GM23338 (cell line): ENCODE results near the gene PSMD14. TPM values are rescaled to one million over a fixed set of nuclear protein-coding genes. Genes with fewer than 3 reads are reported as not detected.

Experiments
- CREB1 ChIP-seq: fragments of 250-450 bp; sonication (Bioruptor Pico); IDR thresholded peaks from 2 replicates; pipeline ENCODE4 v1.5.0; 2020; ENCODE audit warnings: low read depth, mild to moderate bottlenecking, moderate library complexity
- EZH2phosphoT487 ChIP-seq: fragments of 200-600 bp; sonication (generic); IDR thresholded peaks from one replicate; pipeline ENCODE4 v1.8.1; 2018; ENCODE audit warnings: antibody characterized with exemption; ENCODE audit not compliant: unreplicated experiment
- JUNB ChIP-seq: IDR thresholded peaks from one replicate; pipeline ENCODE4 v1.6.1; 2016; ENCODE audit warnings: antibody characterized with exemption; ENCODE audit not compliant: unreplicated experiment
- NANOG ChIP-seq: IDR thresholded peaks from 2 replicates; pipeline ENCODE4 v1.6.1; 2016; ENCODE audit warnings: antibody characterized with exemption, borderline replicate concordance
- POLR2AphosphoS5 ChIP-seq: IDR thresholded peaks from 2 replicates; pipeline ENCODE4 v1.6.1; 2016; ENCODE audit warnings: antibody characterized with exemption, low read depth
- STAT1 ChIP-seq: IDR thresholded peaks from one replicate; pipeline ENCODE4 v1.6.1; 2016; ENCODE audit warnings: antibody characterized with exemption; ENCODE audit not compliant: unreplicated experiment
- ZNF114 ChIP-seq: fragments of 250-450 bp; sonication (Bioruptor Pico); IDR thresholded peaks from 2 replicates; pipeline ENCODE4 v1.5.0; 2020; ENCODE audit warnings: mild to moderate bottlenecking, moderate library complexity
- polyA plus RNA-seq: library from polyadenylated mRNA; unstranded; fragments of >200 nt; fragmentation: Nextera tagmentation; extraction: Ambion mirVana; gene quantifications from 2 replicates; pipeline ENCODE4 v1.2.1, GENCODE V29; 2016
- total RNA-seq: library from RNA; depleted of rRNA; stranded (reverse); fragments of >200 nt; shearing (Covaris generic); gene quantifications from 2 replicates; pipeline ENCODE4 v1.2.3, GENCODE V29; 2014
- TF ChIP-seq, protein P1 (sequence below): fragments of 250-450 bp; sonication (Bioruptor Pico); IDR thresholded peaks from 2 replicates; pipeline ENCODE4 v1.5.0; 2020; ENCODE audit warnings: mild to moderate bottlenecking, moderate library complexity
- TF ChIP-seq, protein P2 (sequence below): IDR thresholded peaks from 2 replicates; pipeline ENCODE4 v1.6.1; 2016; ENCODE audit warnings: antibody characterized with exemption
- TF ChIP-seq, protein P3 (sequence below): IDR thresholded peaks from one replicate; pipeline ENCODE4 v1.6.1; 2018; ENCODE audit warnings: antibody characterized with exemption; ENCODE audit not compliant: unreplicated experiment

PSMD14 gene
- total and polyA plus RNA-seq, 2 experiments from 2014 or later = 92.2 to 123 TPM

DNA sequence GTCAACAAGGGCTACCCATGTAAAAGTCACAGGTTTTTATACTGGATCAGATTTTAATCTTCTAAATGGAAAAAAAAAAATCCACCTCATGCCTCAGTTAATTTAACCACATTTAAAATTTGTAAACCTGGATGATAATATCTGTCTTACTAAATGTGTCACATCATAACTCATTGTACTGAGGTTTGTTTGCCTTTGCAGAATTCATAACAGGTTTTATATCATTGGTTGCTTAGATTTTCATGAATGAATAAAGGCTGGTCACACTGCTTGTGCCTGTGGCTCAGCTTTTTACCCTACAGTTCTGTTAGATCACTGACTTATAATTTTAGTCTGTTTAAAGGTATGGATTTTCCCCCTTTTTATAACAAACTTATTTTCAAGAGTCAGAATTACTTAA, 48.9 kb downstream of the PSMD14 start (continued):
- TF ChIP-seq, protein P1, sequence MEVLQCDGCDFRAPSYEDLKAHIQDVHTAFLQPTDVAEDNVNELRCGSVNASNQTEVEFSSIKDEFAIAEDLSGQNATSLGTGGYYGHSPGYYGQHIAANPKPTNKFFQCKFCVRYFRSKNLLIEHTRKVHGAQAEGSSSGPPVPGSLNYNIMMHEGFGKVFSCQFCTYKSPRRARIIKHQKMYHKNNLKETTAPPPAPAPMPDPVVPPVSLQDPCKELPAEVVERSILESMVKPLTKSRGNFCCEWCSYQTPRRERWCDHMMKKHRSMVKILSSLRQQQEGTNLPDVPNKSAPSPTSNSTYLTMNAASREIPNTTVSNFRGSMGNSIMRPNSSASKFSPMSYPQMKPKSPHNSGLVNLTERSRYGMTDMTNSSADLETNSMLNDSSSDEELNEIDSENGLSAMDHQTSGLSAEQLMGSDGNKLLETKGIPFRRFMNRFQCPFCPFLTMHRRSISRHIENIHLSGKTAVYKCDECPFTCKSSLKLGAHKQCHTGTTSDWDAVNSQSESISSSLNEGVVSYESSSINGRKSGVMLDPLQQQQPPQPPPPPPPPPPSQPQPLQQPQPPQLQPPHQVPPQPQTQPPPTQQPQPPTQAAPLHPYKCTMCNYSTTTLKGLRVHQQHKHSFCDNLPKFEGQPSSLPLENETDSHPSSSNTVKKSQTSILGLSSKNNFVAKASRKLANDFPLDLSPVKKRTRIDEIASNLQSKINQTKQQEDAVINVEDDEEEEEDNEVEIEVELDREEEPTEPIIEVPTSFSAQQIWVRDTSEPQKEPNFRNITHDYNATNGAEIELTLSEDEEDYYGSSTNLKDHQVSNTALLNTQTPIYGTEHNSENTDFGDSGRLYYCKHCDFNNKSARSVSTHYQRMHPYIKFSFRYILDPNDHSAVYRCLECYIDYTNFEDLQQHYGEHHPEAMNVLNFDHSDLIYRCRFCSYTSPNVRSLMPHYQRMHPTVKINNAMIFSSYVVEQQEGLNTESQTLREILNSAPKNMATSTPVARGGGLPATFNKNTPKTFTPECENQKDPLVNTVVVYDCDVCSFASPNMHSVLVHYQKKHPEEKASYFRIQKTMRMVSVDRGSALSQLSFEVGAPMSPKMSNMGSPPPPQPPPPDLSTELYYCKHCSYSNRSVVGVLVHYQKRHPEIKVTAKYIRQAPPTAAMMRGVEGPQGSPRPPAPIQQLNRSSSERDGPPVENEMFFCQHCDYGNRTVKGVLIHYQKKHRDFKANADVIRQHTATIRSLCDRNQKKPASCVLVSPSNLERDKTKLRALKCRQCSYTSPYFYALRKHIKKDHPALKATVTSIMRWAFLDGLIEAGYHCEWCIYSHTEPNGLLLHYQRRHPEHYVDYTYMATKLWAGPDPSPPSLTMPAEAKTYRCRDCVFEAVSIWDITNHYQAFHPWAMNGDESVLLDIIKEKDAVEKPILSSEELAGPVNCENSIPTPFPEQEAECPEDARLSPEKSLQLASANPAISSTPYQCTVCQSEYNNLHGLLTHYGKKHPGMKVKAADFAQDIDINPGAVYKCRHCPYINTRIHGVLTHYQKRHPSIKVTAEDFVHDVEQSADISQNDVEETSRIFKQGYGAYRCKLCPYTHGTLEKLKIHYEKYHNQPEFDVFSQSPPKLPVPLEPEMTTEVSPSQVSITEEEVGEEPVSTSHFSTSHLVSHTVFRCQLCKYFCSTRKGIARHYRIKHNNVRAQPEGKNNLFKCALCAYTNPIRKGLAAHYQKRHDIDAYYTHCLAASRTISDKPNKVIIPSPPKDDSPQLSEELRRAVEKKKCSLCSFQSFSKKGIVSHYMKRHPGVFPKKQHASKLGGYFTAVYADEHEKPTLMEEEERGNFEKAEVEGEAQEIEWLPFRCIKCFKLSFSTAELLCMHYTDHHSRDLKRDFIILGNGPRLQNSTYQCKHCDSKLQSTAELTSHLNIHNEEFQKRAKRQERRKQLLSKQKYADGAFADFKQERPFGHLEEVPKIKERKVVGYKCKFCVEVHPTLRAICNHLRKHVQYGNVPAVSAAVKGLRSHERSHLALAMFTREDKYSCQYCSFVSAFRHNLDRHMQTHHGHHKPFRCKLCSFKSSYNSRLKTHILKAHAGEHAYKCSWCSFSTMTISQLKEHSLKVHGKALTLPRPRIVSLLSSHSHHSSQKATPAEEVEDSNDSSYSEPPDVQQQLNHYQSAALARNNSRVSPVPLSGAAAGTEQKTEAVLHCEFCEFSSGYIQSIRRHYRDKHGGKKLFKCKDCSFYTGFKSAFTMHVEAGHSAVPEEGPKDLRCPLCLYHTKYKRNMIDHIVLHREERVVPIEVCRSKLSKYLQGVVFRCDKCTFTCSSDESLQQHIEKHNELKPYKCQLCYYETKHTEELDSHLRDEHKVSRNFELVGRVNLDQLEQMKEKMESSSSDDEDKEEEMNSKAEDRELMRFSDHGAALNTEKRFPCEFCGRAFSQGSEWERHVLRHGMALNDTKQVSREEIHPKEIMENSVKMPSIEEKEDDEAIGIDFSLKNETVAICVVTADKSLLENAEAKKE (CRISPR knock-in tag) = no peak
- TF ChIP-seq POLR2AphosphoS5 (no peak), NANOG (no peak), JUNB (no peak), CREB1 (CRISPR knock-in tag) (no peak), ZNF114 (no peak), STAT1 (no peak), EZH2phosphoT487 (no peak)
- TF ChIP-seq, protein P2, sequence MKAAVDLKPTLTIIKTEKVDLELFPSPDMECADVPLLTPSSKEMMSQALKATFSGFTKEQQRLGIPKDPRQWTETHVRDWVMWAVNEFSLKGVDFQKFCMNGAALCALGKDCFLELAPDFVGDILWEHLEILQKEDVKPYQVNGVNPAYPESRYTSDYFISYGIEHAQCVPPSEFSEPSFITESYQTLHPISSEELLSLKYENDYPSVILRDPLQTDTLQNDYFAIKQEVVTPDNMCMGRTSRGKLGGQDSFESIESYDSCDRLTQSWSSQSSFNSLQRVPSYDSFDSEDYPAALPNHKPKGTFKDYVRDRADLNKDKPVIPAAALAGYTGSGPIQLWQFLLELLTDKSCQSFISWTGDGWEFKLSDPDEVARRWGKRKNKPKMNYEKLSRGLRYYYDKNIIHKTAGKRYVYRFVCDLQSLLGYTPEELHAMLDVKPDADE = no peak
- TF ChIP-seq, protein P3, sequence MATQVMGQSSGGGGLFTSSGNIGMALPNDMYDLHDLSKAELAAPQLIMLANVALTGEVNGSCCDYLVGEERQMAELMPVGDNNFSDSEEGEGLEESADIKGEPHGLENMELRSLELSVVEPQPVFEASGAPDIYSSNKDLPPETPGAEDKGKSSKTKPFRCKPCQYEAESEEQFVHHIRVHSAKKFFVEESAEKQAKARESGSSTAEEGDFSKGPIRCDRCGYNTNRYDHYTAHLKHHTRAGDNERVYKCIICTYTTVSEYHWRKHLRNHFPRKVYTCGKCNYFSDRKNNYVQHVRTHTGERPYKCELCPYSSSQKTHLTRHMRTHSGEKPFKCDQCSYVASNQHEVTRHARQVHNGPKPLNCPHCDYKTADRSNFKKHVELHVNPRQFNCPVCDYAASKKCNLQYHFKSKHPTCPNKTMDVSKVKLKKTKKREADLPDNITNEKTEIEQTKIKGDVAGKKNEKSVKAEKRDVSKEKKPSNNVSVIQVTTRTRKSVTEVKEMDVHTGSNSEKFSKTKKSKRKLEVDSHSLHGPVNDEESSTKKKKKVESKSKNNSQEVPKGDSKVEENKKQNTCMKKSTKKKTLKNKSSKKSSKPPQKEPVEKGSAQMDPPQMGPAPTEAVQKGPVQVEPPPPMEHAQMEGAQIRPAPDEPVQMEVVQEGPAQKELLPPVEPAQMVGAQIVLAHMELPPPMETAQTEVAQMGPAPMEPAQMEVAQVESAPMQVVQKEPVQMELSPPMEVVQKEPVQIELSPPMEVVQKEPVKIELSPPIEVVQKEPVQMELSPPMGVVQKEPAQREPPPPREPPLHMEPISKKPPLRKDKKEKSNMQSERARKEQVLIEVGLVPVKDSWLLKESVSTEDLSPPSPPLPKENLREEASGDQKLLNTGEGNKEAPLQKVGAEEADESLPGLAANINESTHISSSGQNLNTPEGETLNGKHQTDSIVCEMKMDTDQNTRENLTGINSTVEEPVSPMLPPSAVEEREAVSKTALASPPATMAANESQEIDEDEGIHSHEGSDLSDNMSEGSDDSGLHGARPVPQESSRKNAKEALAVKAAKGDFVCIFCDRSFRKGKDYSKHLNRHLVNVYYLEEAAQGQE = no peak
